GM04504 (cell line): ENCODE data around the gene PRKN.

Source experiments
- DNase-seq: peaks from one replicate; pipeline ENCODE4 v3.0.0-alpha.2; 2012; ENCODE audit warnings: low read depth

PRKN gene

GRCh38 chr6:162237331-162237730 is 490.2 kb downstream of the PRKN start:
- no peak for DNase-seq

- DNase-seq: no peak
These were observed 492.9 kb downstream of the PRKN start for GRCh38 chr6:162234631-162235030.

- no peak for DNase-seq
These were observed 497.3 kb downstream of the PRKN start for GRCh38 chr6:162230147-162230752.

- no peak for DNase-seq
These were observed 498.5 kb downstream of the PRKN start for GRCh38 chr6:162229093-162229492.

GRCh38 chr6:162226803-162227202 is 500.8 kb downstream of the PRKN start:
- DNase-seq: no peak

- DNase-seq: no peak
These were observed 505.0 kb downstream of the PRKN start for GRCh38 chr6:162222521-162222920.

GRCh38 chr6:162220876-162221275 is 506.7 kb downstream of the PRKN start:
- DNase-seq: no peak

- no peak for DNase-seq
These were observed 508.3 kb downstream of the PRKN start for GRCh38 chr6:162219266-162219665.

- no peak for DNase-seq
These were observed 509.6 kb downstream of the PRKN start for GRCh38 chr6:162217811-162218493.

GRCh38 chr6:162217058-162217457 is 510.5 kb downstream of the PRKN start:
- no peak for DNase-seq

GRCh38 chr6:162211777-162212176 is 515.8 kb downstream of the PRKN start:
- no peak for DNase-seq

- no peak for DNase-seq
These were observed 516.5 kb downstream of the PRKN start for GRCh38 chr6:162211022-162211421.

GRCh38 chr6:162203287-162203686 is 524.3 kb downstream of the PRKN start:
- DNase-seq: no peak

GRCh38 chr6:162200945-162201690 is 526.4 kb downstream of the PRKN start:
- no peak for DNase-seq

GRCh38 chr6:162200041-162200440 is 527.5 kb downstream of the PRKN start:
- DNase-seq: no peak

GRCh38 chr6:162198925-162199324 is 528.6 kb downstream of the PRKN start:
- DNase-seq: no peak

GRCh38 chr6:162198076-162198475 is 529.5 kb downstream of the PRKN start:
- DNase-seq: no peak

GRCh38 chr6:162195441-162195840 is 532.1 kb downstream of the PRKN start:
- no peak for DNase-seq

- DNase-seq: no peak
These were observed 536.6 kb downstream of the PRKN start for GRCh38 chr6:162190981-162191380.

- no peak for DNase-seq
These were observed 540.2 kb downstream of the PRKN start for GRCh38 chr6:162187168-162187935.

- no peak for DNase-seq
These were observed 543.1 kb downstream of the PRKN start for GRCh38 chr6:162184465-162184864.

- DNase-seq: no peak
These were observed 545.7 kb downstream of the PRKN start for GRCh38 chr6:162181741-162182401.
